HepG2 (cell line): Measurements from ENCODE around the gene GNG7. TPM values are rescaled to one million over a fixed set of nuclear protein-coding genes. Genes with fewer than 3 reads are reported as not detected.

Experiments used
- ARID2 ChIP-seq: sonication (generic); formaldehyde crosslinking; IDR thresholded peaks from 2 replicates; pipeline ENCODE4 v1.8.1; 2022; ENCODE audit warnings: mild to moderate bottlenecking, missing genetic modification reagents, borderline replicate concordance
- ESRRA ChIP-seq: sonication (generic); formaldehyde crosslinking; IDR thresholded peaks from 2 replicates; pipeline ENCODE4 v1.5.1; 2020; ENCODE audit warnings: mild to moderate bottlenecking, low read depth, missing genetic modification reagents
- FOSL1 ChIP-seq: sonication (generic); formaldehyde crosslinking; IDR thresholded peaks from 2 replicates; pipeline ENCODE4 v1.9.0; 2021; ENCODE audit warnings: missing genetic modification reagents, borderline replicate concordance
- IKZF5 ChIP-seq: IDR thresholded peaks from 2 replicates; pipeline ENCODE4 v1.6.1; 2018; ENCODE audit warnings: missing genetic modification reagents, mild to moderate bottlenecking, missing compliant biosample characterization
- JDP2 ChIP-seq: sonication (generic); formaldehyde crosslinking; IDR thresholded peaks from 2 replicates; pipeline ENCODE4 v1.8.1; 2022; ENCODE audit warnings: missing genetic modification reagents, borderline replicate concordance
- MZF1 ChIP-seq: sonication (generic); formaldehyde crosslinking; IDR thresholded peaks from 2 replicates; pipeline ENCODE4 v1.8.1; 2023; ENCODE audit warnings: mild to moderate bottlenecking, missing genetic modification reagents, borderline replicate concordance
- PCBP1 ChIP-seq: fragments of 200-400 bp; formaldehyde crosslinking; IDR thresholded peaks from 2 replicates; pipeline ENCODE4 v1.6.1; 2017; ENCODE audit warnings: mild to moderate bottlenecking, low read depth, low read length, borderline replicate concordance
- PHF8 ChIP-seq: sonication (generic); formaldehyde crosslinking; IDR thresholded peaks from 2 replicates; pipeline ENCODE4 v1.5.0; 2020; ENCODE audit warnings: missing genetic modification reagents
- SIX4 ChIP-seq: sonication (generic); formaldehyde crosslinking; IDR thresholded peaks from 2 replicates; pipeline ENCODE4 v1.4.0; 2020; ENCODE audit warnings: missing genetic modification reagents
- ZIK1 ChIP-seq: sonication (generic); formaldehyde crosslinking; IDR thresholded peaks from 2 replicates; pipeline ENCODE4 v1.5.0; 2020; ENCODE audit warnings: mild to moderate bottlenecking, low read depth, missing genetic modification reagents, borderline replicate concordance
- ZNF207 ChIP-seq: fragments of 450-650 bp; IDR thresholded peaks from 2 replicates; pipeline ENCODE4 v1.6.1; 2016; ENCODE audit warnings: antibody characterized with exemption, borderline replicate concordance
- ZSCAN29 ChIP-seq: sonication (generic); formaldehyde crosslinking; conservative IDR thresholded peaks from 2 replicates; pipeline ENCODE4 v1.4.0; 2020; ENCODE audit warnings: mild to moderate bottlenecking, missing genetic modification reagents
- polyA plus RNA-seq, 8 experiments: library from polyadenylated mRNA; depleted of rRNA in 3 of 8; stranded (reverse) in 7 of 8; unstranded in 1 of 8; fragments of >200 nt; fragmentation: Illumina TruSeq in 4 of 8; extraction: Trizol in 4 of 8; gene quantifications; 2 replicates each; pipeline versions ENCODE4 v1.2.1 to v1.2.3, GENCODE V29; 2011 to 2016; ENCODE audit warnings: low read depth in 4 of 8, missing spikeins in 1 of 8, mixed read lengths in 1 of 8; ENCODE audit not compliant: insufficient read depth in 1 of 8
- total RNA-seq, 5 experiments: library from RNA; depleted of rRNA; stranded (reverse); fragments of >200 nt; fragmentation: Illumina TruSeq; extraction: Trizol; gene quantifications; 2 replicates each; pipeline ENCODE4 v1.2.3, GENCODE V29; 2016; ENCODE audit warnings: low read depth in 1 of 5
- TF ChIP-seq, protein P1 (sequence below): sonication (generic); formaldehyde crosslinking; IDR thresholded peaks from 2 replicates; pipeline ENCODE4 v1.4.0; 2020; ENCODE audit warnings: missing genetic modification reagents
- TF ChIP-seq, protein P2 (sequence below): sonication (generic); formaldehyde crosslinking; IDR thresholded peaks from 2 replicates; pipeline ENCODE4 v1.8.0; 2022; ENCODE audit warnings: low read depth, missing genetic modification reagents
- TF ChIP-seq, protein P3 (sequence below): sonication (generic); formaldehyde crosslinking; IDR thresholded peaks from 2 replicates; pipeline ENCODE4 v1.5.0; 2020; ENCODE audit warnings: missing genetic modification reagents
- TF ChIP-seq, protein P4 (sequence below): sonication (generic); formaldehyde crosslinking; IDR thresholded peaks from 2 replicates; pipeline ENCODE4 v1.4.0; 2020; ENCODE audit warnings: missing genetic modification reagents
- TF ChIP-seq, protein P5 (sequence below): sonication (generic); formaldehyde crosslinking; IDR thresholded peaks from 2 replicates; pipeline ENCODE4 v1.8.1; 2023; ENCODE audit warnings: mild to moderate bottlenecking, moderate library complexity, missing genetic modification reagents

GNG7 gene
- total and polyA plus RNA-seq, 2 of the 13 experiments (the other 11 are each of a cell fraction or from before 2014, with no cell fraction given), result 1.4 to 3.3 TPM

DNA sequence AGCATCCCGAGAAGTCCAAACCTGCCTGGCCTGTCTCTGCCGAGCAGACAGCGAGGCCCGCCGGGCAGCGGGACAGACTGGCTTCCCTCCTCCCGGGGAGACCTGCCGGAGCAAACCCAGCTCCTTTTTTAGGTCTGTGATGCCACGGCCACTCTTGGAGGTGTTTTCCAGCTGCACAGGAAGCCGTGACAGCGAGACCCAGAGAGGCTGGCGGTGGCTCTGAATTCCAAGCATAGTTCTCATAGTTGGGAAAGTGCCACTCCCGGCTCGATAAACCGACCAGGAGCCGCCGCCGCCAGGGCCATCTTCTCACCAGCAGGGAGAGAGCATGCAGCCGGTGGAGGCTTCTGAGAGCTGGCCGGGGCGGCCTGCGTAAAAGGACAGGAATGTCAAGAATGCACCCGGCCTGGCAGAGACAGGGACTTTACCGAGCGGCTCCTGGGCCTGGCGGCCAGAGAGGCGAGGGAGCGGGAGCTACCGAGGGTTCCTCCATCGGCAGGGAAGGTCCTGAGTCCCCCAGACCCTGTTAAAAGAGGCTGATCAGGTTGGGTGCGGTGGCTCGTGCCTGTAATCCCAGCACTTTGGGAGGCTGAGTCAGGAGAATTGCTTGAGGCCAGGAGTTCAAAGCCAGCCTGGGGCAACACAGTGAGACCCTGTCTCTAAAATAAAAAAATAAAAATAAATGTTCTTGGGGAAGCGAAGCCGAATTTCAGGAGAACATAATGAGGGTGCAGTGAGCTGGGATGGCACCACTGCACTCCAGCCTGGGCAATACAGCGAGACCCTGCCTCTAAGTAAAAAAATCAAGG is 161.6 kb downstream of the GNG7 start (continued):
- TF ChIP-seq, protein P1, sequence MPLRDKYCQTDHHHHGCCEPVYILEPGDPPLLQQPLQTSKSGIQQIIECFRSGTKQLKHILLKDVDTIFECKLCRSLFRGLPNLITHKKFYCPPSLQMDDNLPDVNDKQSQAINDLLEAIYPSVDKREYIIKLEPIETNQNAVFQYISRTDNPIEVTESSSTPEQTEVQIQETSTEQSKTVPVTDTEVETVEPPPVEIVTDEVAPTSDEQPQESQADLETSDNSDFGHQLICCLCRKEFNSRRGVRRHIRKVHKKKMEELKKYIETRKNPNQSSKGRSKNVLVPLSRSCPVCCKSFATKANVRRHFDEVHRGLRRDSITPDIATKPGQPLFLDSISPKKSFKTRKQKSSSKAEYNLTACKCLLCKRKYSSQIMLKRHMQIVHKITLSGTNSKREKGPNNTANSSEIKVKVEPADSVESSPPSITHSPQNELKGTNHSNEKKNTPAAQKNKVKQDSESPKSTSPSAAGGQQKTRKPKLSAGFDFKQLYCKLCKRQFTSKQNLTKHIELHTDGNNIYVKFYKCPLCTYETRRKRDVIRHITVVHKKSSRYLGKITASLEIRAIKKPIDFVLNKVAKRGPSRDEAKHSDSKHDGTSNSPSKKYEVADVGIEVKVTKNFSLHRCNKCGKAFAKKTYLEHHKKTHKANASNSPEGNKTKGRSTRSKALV (CRISPR knock-in tag), result no peak
- TF ChIP-seq ZNF207, result no peak
- no peak; the same call in 1 of the 2 replicates for TF ChIP-seq PCBP1
- TF ChIP-seq, protein P2, sequence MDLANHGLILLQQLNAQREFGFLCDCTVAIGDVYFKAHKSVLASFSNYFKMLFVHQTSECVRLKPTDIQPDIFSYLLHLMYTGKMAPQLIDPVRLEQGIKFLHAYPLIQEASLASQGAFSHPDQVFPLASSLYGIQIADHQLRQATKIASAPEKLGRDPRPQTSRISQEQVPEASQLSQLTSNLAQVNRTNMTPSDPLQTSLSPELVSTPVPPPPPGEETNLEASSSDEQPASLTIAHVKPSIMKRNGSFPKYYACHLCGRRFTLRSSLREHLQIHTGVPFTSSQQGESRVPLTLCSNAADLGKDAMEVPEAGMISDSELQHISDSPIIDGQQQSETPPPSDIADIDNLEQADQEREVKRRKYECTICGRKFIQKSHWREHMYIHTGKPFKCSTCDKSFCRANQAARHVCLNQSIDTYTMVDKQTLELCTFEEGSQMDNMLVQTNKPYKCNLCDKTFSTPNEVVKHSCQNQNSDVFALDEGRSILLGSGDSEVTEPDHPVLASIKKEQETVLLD, result 0 out of 2 replicates have a peak, but pooled peaks have one; percentile 51
- peak; percentile 76 for TF ChIP-seq ZSCAN29 (CRISPR knock-in tag)
- TF ChIP-seq FOSL1 (CRISPR knock-in tag), result 0 out of 2 replicates have a peak, but pooled peaks have one; percentile 15
- no peak for TF ChIP-seq ZIK1 (CRISPR knock-in tag)
- TF ChIP-seq IKZF5, result peak; percentile 94
- TF ChIP-seq, protein P3, sequence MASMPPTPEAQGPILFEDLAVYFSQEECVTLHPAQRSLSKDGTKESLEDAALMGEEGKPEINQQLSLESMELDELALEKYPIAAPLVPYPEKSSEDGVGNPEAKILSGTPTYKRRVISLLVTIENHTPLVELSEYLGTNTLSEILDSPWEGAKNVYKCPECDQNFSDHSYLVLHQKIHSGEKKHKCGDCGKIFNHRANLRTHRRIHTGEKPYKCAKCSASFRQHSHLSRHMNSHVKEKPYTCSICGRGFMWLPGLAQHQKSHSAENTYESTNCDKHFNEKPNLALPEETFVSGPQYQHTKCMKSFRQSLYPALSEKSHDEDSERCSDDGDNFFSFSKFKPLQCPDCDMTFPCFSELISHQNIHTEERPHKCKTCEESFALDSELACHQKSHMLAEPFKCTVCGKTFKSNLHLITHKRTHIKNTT (CRISPR knock-in tag), result no peak
- TF ChIP-seq ESRRA, result 0 out of 2 replicates have a peak, but pooled peaks have one; percentile 41
- TF ChIP-seq, protein P4, sequence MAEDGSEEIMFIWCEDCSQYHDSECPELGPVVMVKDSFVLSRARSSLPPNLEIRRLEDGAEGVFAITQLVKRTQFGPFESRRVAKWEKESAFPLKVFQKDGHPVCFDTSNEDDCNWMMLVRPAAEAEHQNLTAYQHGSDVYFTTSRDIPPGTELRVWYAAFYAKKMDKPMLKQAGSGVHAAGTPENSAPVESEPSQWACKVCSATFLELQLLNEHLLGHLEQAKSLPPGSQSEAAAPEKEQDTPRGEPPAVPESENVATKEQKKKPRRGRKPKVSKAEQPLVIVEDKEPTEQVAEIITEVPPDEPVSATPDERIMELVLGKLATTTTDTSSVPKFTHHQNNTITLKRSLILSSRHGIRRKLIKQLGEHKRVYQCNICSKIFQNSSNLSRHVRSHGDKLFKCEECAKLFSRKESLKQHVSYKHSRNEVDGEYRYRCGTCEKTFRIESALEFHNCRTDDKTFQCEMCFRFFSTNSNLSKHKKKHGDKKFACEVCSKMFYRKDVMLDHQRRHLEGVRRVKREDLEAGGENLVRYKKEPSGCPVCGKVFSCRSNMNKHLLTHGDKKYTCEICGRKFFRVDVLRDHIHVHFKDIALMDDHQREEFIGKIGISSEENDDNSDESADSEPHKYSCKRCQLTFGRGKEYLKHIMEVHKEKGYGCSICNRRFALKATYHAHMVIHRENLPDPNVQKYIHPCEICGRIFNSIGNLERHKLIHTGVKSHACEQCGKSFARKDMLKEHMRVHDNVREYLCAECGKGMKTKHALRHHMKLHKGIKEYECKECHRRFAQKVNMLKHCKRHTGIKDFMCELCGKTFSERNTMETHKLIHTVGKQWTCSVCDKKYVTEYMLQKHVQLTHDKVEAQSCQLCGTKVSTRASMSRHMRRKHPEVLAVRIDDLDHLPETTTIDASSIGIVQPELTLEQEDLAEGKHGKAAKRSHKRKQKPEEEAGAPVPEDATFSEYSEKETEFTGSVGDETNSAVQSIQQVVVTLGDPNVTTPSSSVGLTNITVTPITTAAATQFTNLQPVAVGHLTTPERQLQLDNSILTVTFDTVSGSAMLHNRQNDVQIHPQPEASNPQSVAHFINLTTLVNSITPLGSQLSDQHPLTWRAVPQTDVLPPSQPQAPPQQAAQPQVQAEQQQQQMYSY, result no peak; the same call in 1 of the 2 replicates
- TF ChIP-seq SIX4 (CRISPR knock-in tag), result 0 out of 2 replicates have a peak, but pooled peaks have one; percentile 12
- TF ChIP-seq MZF1 (CRISPR knock-in tag), result no peak
- TF ChIP-seq, protein P5, sequence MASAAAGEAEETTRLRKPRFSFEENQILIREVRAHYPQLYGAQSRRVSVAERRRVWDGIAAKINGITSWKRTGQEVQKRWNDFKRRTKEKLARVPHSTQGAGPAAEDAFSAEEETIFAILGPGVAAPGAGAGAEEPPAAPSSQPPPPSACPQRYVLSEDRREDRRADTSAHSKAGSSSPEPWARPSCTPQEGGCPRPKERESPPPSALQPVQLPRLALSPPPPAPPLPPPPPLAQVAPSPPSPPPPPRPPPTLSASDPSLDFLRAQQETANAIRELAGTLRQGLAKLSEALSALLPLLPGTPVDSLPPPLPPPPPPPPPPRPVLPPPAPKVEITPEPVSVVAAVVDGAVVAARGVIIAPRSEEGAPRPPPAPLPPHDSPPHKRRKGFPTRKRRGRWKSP (CRISPR knock-in tag), result peak; percentile 52; the same call in 1 of the 2 replicates
- TF ChIP-seq PHF8, result no peak; the same call in 1 of the 2 replicates
- no peak; the same call in 1 of the 2 replicates for TF ChIP-seq JDP2 (CRISPR knock-in tag)
- TF ChIP-seq ARID2 (CRISPR knock-in tag), result no peak
